HG03378 (cell line): ENCODE data around the gene GID4.

ENCODE experiments used
- ATAC-seq: cut with Tn5 transposase; IDR thresholded peaks from one replicate; pipeline ENCODE4 v1.9.1; 2021; ENCODE audit warnings: mild to moderate bottlenecking, moderate library complexity; ENCODE audit not compliant: unreplicated experiment

The GID4 gene

GRCh38 chr17:18016426-18016825 lies 22.8 kb upstream of the GID4 start:
- ATAC-seq, result no peak

- no peak for ATAC-seq
Observed at GRCh38 chr17:18017958-18018357, 21.2 kb upstream of the GID4 start.

DNA sequence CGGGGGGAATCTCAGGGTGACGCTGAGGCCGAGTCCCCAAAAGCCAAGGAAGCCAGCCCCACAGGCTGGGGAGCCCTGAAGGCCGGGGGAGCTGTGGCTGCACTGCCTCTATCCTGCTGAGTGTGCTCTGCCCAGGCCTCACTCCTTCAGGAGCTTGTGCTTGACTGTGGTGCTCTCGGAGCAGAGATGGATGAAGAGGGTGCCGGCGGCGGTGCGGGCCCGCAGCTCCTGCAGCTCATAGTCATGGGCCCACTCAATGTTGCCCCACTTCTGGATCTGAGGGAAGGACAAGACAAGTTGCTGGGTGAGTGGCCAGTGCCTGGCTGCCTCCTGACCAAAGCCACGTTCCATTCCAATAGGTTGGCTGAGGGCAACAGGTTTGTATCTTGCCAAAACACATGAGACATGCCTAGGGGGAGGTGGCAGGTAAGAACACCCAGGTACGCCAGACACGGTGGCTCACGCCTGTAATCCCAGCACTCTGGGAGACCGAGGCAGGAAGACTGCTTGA lies 20.7 kb upstream of the GID4 start:
- no peak for ATAC-seq

DNA sequence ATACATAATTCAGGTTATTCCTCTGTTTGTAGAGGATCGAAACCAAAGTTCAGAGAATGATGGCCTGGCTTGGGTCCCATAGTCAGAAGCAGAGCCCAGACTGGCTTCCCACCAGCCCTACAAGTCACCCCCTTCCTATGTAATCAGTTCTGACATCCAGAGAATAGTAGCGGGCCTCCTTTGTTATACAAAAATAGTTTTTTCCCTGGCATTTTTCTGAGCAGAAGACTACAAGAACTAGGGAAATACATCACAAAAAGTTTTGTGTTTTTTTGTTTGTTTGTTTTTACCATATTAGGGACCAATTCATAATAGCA lies 19.4 kb upstream of the GID4 start:
- no peak for ATAC-seq

DNA sequence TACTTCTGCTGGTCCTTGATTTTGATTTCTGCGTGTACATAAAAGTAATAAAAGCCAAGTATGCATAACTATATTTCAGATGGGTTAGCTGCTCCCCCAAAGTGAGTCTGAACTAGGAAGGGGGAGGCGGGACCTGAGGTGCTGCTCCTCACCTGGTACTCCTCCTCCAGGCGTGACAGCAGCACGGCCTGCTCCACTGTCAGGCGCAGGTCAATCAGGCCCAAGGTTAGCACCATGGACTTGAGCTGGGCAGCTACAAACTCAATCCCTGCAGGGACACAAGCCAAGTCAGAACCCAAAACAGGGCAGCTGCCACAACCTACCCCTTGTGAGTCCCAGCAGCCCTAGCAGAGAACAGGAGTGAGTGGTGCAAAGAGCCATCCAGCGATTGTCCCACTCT lies 18.2 kb upstream of the GID4 start:
- no peak for ATAC-seq

DNA sequence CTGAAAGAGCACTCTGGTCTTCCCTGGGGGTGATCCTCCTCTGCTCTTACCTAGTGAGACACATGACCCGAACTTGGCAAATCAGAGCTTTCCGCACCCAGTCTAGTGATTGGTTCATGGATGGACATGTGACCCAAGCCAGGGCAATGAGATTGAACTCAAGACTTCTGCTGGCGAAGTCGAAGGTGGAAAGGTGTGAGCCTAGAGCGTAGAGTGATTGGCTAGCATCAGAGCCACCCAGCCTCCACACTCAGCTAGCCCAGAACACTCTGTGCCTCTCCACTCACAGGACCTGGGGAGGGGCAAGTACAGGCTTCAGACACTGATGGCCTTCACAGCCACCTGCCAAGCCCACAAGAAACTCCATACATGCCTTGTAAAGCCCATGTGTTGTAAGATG lies 17.8 kb upstream of the GID4 start:
- ATAC-seq, result no peak

DNA sequence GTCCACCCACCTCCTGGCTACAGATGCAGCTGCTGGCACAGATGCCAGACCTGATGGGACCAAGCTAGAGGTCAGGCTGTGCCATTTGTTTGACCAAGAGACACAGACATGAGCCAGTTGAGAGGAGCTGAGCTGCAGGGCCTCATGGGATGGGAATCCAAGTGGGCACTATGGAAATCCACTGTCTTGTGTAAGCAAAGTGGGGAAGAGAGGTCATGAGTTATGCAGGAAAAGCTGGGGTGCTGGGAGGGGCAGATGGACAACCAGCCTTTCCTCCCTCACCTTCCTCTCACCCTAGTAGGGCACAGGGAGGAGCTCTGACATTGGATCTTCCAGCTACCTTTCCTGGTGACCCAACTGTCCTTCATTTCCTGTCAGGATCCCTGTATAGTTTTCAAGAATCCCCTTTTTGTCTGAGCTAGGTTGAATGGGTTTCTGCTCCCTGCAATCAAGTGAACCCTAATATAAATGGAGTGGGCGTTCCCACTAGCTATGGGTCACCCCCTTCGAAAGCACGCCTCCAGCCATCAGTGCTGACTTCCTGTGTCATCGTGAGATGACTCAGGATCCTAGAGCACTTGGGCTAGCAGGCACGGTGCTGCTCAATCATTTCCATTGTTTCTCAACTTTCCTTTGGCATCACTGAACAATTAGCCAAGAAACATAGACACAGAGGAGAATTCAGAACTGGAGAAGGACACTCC lies 13.8 kb upstream of the GID4 start:
- ATAC-seq, result no peak

- no peak for ATAC-seq
Observed at GRCh38 chr17:18025945-18026776, 13.0 kb upstream of the GID4 start.

DNA sequence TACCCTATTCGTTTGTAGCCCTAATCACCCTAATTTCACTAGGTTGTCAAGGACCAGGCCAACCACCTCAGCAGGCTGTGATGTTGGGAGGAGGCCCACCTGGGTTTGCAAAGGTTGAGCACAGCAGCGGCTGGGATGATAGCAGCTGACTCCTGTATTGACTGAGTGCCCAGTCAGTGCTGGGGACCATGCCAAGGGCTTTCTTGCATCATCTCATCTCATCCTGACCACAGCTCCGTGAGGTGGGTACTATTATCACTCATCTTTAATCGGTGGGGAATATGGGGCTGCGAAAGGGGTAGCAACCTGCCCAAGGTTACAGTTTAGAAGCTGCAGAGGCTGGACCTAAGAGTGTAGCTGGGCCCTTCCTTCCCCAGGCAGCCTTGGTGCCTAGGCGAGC lies 11.9 kb upstream of the GID4 start:
- no peak for ATAC-seq

DNA sequence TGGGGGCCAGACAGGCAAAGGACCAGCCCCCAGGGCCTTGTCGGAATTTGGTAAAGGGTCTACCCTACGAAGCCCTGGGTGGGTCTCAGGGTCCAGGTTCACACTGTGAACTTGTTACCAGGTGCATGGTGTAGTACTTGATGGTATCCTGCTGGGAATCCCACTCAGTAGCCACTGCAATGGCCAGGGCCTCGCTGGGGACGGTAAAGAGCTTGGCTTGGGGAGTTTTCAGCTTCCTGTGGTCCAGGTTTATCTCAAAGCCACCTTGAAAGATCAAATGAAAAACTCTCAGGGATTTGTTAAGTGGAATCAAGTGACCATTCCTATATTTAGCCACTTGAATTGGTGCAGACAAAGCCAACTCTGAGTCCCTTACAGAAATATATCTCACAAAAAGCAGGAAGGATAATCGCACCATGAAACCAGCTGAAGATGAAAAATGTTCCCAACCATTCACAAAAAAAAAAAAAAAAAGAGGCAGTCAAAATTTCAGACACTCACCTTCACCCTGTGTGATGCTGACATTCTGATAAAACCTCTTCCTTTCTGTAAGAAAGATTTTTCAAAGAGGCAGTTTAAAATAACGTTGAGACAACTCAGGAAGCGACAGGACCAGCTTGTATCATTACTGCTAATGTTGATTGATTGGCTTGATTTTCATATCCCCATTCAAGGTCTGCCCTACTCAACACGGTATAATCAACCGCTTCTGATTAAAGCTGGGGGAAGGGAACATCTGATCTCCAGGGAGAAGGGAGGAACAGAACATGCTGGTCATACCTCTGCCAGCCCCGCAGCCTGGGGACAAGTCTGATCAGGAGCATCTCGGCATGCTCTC lies 10.9 kb upstream of the GID4 start:
- no peak for ATAC-seq

DNA sequence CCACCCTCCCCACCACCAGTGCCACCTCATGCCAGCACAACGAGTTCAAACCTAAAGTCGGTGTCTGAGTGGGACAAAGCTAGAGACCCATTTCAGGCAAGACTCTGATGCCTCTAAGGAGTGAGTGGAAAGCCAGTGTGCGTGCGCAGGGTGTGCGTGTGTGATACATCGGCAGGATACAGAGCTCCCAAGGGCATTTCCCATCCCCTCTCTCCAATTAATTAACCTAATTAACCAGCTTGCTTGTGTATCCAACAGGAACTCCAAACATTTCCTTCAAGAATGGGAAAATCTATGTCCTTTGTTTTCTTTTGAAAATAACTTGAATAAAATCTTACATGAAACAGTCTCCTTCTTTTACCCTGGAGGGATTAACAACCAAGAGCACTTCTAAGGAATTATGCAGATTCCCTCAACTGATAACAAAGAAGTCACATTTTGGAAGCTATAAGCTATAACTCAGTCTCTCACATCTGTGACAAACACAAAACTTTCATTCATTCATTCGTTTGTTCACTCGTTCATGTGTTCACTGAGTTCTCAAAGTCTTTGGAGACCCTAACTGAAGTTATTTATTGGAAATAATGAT lies 10.2 kb upstream of the GID4 start:
- no peak for ATAC-seq

DNA sequence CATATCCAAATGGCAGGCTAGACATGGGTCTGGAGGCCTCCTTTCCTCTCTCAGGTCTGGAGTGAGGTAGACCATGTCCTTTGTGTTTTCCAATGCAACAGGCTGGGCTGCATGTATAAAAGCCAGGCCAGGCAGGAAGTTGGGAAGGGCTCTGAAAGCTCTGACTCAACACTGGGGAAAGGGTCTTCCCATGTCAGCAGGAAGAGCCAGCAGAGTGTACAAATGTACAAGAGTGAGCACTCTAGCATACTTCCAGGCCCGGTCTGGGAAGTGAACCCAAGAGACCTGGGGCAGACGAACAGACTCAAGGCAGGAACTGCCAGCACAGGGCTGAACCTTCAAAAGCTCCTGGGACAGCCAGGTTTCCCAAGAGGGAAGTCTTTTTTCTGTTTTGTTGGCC lies 7.3 kb upstream of the GID4 start:
- ATAC-seq, result no peak

DNA sequence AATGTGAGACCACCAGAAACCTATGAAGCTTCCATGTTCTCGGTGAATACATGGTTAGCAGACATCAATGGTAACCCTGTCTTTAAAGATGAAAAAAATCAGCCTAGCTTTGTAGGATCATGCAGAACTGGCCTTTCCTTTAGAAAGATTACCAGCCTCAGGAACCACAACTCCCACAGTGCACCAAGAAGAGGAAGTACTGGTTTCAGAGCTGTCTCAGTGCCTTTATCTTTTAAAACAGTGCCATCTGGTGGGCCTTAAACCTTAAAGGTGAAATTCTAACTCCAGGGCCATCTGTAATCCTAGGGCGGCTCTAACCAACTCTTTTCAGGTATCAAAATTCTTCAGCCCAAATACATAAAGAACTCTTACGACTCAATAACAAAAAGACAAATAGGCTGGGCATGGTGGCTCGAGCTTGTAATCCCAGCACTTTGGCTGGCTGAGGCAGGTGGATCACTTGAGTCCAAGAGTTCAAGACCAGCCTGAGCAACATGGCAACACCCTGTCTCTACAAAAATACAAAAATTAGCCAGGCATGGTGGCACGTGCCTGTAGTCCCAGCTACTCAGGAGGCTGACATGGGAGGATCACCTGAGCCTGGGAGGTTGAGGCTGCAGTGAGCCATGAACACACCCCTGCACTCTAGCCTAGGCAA lies 5.6 kb upstream of the GID4 start:
- peak; percentile 64 for ATAC-seq

GRCh38 chr17:18035704-18036103 lies 3.5 kb upstream of the GID4 start:
- no peak for ATAC-seq

GRCh38 chr17:18037486-18037885 lies 1.7 kb upstream of the GID4 start:
- ATAC-seq, result no peak

- no peak for ATAC-seq
Observed at GRCh38 chr17:18038149-18038850, 908 bp upstream of the GID4 start.

DNA sequence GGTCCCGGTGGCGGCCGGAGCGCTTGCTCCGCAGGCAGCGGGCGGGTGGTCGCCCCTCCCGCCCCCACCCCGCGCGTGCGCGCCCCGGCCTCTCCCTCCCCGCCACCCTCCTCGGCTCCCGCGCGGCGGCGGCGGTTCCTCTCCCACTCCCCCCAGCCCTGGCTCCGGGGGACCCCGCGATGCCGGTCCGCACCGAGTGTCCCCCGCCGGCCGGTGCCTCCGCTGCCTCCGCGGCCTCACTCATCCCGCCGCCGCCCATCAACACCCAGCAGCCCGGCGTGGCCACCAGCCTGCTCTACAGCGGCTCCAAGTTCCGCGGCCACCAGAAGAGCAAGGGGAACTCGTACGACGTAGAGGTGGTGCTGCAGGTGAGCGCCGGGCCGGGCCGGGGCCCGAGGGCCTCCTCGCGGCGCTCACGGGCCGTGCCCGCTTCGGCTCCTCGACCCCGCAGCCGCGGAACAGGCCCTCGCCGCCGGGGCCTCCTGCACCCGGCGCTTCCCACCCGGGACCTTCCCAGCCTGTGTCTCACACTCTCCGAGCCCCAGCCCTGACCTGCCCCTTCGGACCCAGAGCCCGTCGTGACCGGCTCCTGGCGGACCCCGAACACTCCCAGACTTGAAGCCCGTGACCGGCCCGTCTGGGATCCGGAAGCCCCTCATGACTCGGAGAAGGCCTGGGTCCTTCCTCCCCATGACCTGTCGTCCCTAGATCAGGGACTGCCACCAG lies 490 bp downstream of the GID4 start:
- ATAC-seq, result peak; percentile 7

- ATAC-seq, result no peak
Observed at GRCh38 chr17:18040261-18040858, 1.2 kb downstream of the GID4 start.

- no peak for ATAC-seq
Observed at GRCh38 chr17:18041776-18042175, 2.6 kb downstream of the GID4 start.
